Activated CD4-positive, CD25-positive, alpha-beta regulatory T cell (primary cell): ENCODE data around the gene OR6K3.

Experiments
- DNase-seq, 4 experiments: peaks; one replicate each; lab custom pipeline; 2025; lab: John Stamatoyannopoulos, UW

Gene OR6K3

DNA sequence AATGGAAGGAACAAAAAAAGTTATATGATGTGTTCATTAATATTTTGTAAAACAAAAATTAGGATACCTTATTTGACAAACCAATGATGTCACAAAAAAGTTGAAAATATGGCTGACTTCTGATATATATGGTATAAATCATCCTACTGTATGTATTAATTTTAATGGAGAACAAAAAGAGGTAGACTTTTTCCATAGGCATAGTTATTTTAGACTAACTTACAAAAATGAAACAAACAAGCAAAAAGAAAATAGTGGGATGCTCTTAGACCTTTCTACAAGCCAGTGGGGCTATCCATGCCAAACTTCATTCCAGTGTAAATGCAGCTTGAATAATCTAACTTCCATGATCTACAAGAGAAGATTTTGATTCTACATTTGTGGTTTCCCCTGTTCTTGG, 33.5 kb downstream of the OR6K3 start:
- no peak for DNase-seq

DNA sequence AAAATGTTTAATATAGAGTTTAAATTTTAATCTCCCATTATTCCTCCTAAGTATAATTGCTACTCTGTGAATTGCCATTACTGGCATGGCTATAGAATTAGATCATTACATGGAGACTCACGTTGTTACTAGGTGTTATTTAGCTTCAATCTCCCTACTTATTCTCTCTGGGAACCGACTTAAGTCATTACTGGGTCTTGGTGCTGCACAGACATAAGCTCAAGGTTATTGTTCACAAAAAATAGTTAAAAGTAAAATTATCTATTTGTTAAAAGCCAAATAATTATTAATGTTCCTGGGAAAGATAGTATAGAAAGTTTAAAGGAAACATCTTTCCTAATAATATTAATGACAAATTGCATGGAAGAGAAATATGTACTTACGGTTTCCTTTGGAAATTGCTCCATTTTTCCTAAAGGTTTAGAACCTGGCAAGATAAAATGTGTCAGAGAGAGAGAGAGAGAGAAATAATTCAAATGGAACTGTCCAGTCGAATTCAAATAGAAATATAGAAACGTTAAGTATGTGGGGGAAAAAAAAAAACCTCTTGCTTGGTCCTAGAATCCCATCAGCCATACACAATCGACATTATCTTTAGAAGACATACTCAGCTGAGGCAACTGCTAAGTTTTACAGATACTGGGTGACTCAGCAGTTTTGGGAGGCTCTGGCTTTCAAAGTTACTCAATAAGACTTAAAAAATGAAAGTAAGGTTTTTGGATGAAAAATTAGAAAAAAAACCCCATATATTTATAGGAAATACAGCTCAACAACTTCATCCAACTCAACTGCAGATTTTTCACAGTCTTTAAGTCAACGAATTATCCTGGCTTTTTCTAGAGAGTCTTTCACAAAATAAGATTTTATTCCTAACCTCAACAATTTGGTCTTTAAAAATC, 34.2 kb downstream of the OR6K3 start, which contains the start of gene SPTA1:
Gene SPTA1, minus strand, starts transcription at position 605 of the 899 bp plus-strand sequence. Its CDS starts 198 bp downstream, at position 407.
- DNase-seq, result no peak

DNA sequence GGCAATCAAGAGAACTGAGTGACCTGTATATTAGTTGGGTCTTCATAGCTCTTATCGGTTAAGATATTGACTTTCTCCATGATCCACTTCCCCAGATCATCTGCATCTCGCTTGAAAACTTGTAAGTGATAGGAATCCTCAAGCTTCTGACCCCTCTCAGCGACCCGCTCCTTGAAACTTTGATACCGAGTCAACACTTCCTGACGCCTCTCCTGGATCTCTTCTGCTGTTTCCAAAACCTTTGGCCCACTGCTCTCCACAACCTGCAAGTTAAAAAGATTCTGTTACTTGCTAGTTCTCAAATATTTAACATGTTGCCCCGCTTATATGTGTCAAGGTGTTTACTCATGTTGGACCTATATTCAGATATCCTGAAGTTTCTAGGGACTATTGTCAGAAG, 35.4 kb downstream of the OR6K3 start:
- DNase-seq, result no peak

DNA sequence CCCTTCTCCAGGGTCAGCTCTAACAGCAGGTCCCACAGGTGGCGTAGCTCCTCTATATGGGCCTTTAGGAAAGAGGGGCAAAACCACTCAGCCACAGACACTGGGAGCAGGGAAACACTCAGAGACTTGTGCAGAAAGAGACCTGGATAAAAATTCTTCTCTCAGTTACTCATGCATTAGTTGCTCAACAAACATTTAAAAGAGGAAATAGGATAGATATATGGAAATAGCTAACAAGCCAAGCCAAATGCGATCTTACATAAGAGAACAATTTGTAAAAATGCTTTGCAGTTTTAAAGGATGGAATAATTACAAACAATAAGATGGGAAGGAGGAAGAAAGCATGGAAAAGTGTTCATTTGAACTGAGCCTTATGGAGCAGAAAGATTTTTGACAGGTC, 38.9 kb downstream of the OR6K3 start:
- DNase-seq, result no peak

DNA sequence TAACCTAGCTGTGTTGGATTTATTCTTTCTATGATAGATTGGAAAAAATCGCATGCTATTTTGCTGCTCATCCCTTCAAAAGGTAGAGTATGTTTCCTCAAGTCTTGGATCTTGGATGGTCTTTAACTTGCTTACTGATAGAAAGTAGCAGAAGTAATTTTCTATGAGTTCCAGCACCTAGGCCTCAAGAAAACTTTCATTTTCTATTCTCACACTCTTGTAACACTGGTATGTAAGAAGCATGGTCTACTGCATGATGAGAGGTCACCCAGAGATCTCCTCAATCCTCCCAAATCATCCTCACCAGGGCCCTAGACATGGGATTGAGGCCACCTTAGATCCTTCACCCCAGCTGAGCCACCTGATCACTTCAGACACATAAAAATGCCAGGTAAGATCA, 41.2 kb downstream of the OR6K3 start:
- no peak for DNase-seq

DNA sequence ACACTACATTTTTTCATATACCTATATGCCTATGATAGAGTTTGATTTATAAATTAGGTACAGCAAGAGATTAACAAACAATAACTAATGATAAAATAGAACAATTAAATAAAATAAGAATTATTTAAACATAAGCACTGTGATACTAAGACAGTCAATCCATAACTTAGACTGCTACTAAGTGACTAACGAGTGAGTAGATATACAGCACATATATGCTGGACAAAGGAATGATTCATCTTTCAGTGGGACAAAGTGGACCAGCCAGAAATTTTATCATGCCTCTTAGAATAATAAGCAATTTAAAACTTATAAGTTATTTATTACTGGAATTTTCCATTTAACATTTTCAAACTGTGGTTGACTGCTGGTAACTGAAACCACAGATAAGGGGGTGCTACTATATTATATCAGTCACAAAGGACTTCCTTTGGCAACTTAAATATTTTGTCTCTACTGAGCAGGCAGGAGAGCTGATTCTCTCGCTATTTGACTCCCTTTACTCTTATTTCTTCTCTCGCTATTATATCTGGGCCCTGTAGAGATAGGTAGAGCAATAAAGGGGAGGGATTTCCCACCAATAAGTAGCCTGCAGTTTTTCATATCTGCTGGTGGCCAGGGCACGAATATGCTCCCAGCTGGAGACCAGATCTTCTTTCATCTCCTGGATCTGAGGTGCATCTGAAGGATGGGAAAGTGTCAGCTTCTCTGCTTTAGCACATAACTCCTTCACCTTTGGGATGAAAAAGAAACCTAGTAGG, 44.8 kb downstream of the OR6K3 start:
- DNase-seq, result no peak

DNA sequence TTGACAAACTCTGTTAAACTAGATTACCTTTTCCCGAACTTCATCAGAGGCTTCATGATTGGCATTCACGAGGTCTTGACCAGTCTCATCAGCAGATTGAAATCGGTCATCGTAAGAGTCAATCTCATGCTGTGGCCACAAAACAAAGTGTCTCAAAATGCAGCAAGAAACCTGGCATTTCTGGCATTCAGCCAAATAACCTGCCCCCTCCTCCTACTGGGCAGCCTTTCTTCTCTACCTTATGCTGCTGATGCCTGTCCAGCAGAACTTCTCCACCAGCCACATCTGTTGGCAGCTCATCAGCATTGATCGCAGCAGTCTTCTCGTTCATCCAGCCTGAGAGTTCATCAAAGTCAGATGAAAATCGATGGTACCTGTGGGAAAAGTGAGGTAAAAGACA, 46.2 kb downstream of the OR6K3 start:
- no peak for DNase-seq
